Nephron progenitor cell (in vitro differentiated cells): ENCODE data around the gene BCL2L2.

Experiments
- DNase-seq: peaks from one replicate; pipeline ENCODE4 v3.0.0; 2021
- H3K27ac Mint-ChIP-seq: 2 replicates; pipeline ENCODE4 v1.8.0; 2021; ENCODE audit warnings: mild to moderate bottlenecking, moderate library complexity, mixed read lengths
- H3K27me3 Mint-ChIP-seq: 2 replicates; pipeline ENCODE4 v1.8.0; 2021; ENCODE audit warnings: mild to moderate bottlenecking, low read depth, mixed read lengths; ENCODE audit not compliant: poor library complexity
- H3K36me3 Mint-ChIP-seq: 2 replicates; pipeline ENCODE4 v1.8.0; 2021; ENCODE audit warnings: low read depth, mixed read lengths
- H3K4me1 Mint-ChIP-seq: 2 replicates; pipeline ENCODE4 v1.8.0; 2021; ENCODE audit warnings: mixed read lengths
- H3K4me3 Mint-ChIP-seq: 2 replicates; pipeline ENCODE4 v1.8.0; 2021; ENCODE audit warnings: mild to moderate bottlenecking, moderate library complexity, mixed read lengths
- H3K9me3 Mint-ChIP-seq: 2 replicates; pipeline ENCODE4 v1.8.0; 2021; ENCODE audit warnings: mild to moderate bottlenecking, moderate library complexity, mixed read lengths
- TF ChIP-seq, protein P1 (sequence below): fragments of 200-600 bp; sonication (generic); IDR thresholded peaks from 2 replicates; pipeline ENCODE4 v1.5.0; 2021; ENCODE audit warnings: antibody characterized with exemption

Gene BCL2L2

DNA sequence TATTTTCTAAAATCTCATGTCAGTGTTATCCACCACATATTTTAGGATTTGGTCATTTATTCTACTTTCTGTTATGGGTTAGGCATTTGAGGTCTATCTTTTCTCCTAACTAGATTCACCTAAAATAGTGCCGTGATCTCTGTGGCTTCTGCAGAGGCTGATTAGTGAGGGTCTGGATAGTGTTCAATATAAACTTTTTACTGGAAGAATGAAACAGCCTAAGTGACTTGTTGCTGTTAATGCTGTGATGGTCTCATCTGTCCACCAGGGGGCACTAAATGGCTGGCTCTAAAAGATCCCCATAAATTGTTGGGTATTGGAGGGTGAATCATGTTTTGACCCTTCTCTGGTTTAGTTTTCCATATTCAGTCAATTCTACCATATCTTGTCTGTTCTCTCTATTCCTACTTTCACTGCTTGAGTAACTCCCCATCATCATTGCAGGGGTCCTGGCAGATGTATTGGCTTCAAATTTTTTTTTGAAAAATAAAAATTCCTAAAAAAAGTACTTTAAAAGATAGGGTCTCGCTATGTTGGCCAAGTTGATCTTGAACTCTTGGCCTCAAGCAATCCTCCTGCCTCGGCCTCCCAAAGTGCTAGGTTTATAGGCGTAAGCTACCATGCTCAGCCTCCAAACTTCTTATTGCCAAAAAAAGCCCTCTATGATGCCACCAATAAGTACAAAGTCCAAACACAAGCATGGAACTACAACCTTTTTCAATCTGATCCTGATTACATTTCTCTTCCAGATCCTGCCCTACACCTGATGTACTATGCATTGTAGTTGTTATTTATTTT lies 21.5 kb downstream of the BCL2L2 start:
- peak; percentile 72 for DNase-seq
- TF ChIP-seq, protein P1, sequence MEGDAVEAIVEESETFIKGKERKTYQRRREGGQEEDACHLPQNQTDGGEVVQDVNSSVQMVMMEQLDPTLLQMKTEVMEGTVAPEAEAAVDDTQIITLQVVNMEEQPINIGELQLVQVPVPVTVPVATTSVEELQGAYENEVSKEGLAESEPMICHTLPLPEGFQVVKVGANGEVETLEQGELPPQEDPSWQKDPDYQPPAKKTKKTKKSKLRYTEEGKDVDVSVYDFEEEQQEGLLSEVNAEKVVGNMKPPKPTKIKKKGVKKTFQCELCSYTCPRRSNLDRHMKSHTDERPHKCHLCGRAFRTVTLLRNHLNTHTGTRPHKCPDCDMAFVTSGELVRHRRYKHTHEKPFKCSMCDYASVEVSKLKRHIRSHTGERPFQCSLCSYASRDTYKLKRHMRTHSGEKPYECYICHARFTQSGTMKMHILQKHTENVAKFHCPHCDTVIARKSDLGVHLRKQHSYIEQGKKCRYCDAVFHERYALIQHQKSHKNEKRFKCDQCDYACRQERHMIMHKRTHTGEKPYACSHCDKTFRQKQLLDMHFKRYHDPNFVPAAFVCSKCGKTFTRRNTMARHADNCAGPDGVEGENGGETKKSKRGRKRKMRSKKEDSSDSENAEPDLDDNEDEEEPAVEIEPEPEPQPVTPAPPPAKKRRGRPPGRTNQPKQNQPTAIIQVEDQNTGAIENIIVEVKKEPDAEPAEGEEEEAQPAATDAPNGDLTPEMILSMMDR, result peak; percentile 89
- H3K4me3 Mint-ChIP-seq, result no peak overlapping the region
- H3K9me3 Mint-ChIP-seq, result no peaks in the 10 kb centered on the region
- H3K27me3 Mint-ChIP-seq, result peaks cover 9% of the 10 kb centered on the region
- peaks cover 29% of the 10 kb centered on the region for H3K36me3 Mint-ChIP-seq
- H3K4me1 Mint-ChIP-seq, result peaks cover 28% of the 10 kb centered on the region
- no peak overlapping the region for H3K27ac Mint-ChIP-seq

GRCh38 chr14:23335623-23336022 lies 29.0 kb downstream of the BCL2L2 start:
- TF ChIP-seq, protein P1, result no peak
- no peaks in the 10 kb centered on the region for H3K4me1 Mint-ChIP-seq
- peaks cover 38% of the 10 kb centered on the region for H3K9me3 Mint-ChIP-seq
- H3K27me3 Mint-ChIP-seq, result peaks cover 45% of the 10 kb centered on the region
- no peak overlapping the region for H3K27ac Mint-ChIP-seq
- H3K36me3 Mint-ChIP-seq, result no peaks in the 10 kb centered on the region
- no peak for DNase-seq
- H3K4me3 Mint-ChIP-seq, result no peak overlapping the region

GRCh38 chr14:23339506-23340268 lies 33.1 kb downstream of the BCL2L2 start:
- no peaks in the 10 kb centered on the region for H3K36me3 Mint-ChIP-seq
- H3K27me3 Mint-ChIP-seq, result peaks cover 22% of the 10 kb centered on the region
- H3K4me3 Mint-ChIP-seq, result no peak overlapping the region
- H3K9me3 Mint-ChIP-seq, result peaks cover 49% of the 10 kb centered on the region
- no peak overlapping the region for H3K27ac Mint-ChIP-seq
- H3K4me1 Mint-ChIP-seq, result no peaks in the 10 kb centered on the region
- TF ChIP-seq, protein P1, result no peak
- no peak for DNase-seq

GRCh38 chr14:23344481-23344880 lies 37.8 kb downstream of the BCL2L2 start:
- Mint-ChIP-seq H3K27me3 (peaks cover 1% of the 10 kb centered on the region), H3K27ac (no peak overlapping the region), H3K36me3 (peaks cover 2% of the 10 kb centered on the region), H3K4me3 (no peak overlapping the region), H3K9me3 (peaks cover 22% of the 10 kb centered on the region), H3K4me1 (peaks cover 9% of the 10 kb centered on the region)
- TF ChIP-seq, protein P1, result no peak
- no peak for DNase-seq

DNA sequence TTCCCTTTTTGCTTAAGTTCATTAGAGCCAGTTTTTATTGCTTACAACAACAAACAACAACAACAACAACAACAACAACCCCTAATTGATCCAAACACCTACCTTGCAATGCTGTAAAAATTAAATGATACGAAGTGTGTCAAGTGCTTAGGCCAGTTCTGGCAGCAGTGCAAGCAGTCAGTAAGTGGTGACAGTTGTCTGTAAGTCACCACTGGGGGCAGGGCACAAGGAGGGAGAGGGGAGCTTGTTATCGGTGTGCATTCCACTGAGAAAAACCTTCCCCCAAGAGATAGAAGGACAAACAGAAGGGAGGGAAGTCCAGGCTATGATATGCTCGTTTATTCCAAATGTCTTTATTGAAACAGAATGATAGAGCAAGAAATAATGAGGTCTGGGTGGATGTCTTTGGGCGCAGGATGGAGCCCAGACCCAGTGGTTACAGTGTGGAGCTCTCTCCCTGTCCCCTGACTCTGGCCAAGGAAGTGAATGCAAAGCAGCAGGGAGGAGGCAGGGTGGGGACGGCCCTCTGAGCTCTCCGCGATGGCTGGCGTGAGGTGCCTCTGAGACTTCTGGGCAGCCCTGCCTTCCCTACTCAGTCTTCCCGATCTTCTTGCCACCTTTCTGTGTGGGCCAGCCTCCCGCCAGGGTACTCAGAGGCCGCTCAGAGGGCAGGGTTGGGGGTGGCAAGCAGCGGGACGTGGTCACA lies 39.5 kb downstream of the BCL2L2 start:
- TF ChIP-seq, protein P1, result no peak
- Mint-ChIP-seq H3K27me3 (peaks cover 18% of the 10 kb centered on the region), H3K27ac (peak overlapping the region; percentile 76), H3K4me3 (no peak overlapping the region), H3K9me3 (peaks cover 15% of the 10 kb centered on the region), H3K4me1 (peaks cover 17% of the 10 kb centered on the region), H3K36me3 (peaks cover 16% of the 10 kb centered on the region)
- no peak for DNase-seq
